HCT116 (cell line): ENCODE results near the gene CTXN2.

Source experiments
- EZH2 ChIP-seq: fragments of 200-600 bp; sonication (generic); IDR thresholded peaks from 2 replicates; pipeline ENCODE4 v1.6.1; 2017; ENCODE audit warnings: antibody characterized with exemption, mixed run types
- POLR2A ChIP-seq: IDR thresholded peaks from 2 replicates; pipeline ENCODE4 v1.7.0; 2011; ENCODE audit warnings: borderline replicate concordance; ENCODE audit not compliant: insufficient read depth, insufficient read length; ENCODE audit errors: extremely low read depth
- POLR2AphosphoS5 ChIP-seq: IDR thresholded peaks from 2 replicates; pipeline ENCODE4 v1.6.1; 2011; ENCODE audit warnings: mild to moderate bottlenecking, low read depth, low read length, moderate library complexity
- RAD21 ChIP-seq: IDR thresholded peaks from 2 replicates; pipeline ENCODE4 v1.6.1; 2012; ENCODE audit warnings: low read depth, mild to moderate bottlenecking
- REST ChIP-seq: IDR thresholded peaks from 2 replicates; pipeline ENCODE4 v1.6.1; 2012; ENCODE audit warnings: low read depth
- SIN3A ChIP-seq: IDR thresholded peaks from 2 replicates; pipeline ENCODE4 v1.6.1; 2012; ENCODE audit warnings: low read depth
- TF ChIP-seq, protein P1 (sequence below), 3 experiments: fragments of 200-600 bp in 1 of 3; sonication (generic) in 1 of 3; IDR thresholded peaks in 2 of 3; conservative IDR thresholded peaks in 1 of 3; 2 replicates each; pipeline ENCODE4 v1.5.1; 2012 to 2017; ENCODE audit warnings: low read depth in 2 of 3, low read length in 2 of 3, antibody characterized with exemption in 1 of 3, borderline replicate concordance in 1 of 3, control low read depth in 1 of 3, mild to moderate bottlenecking in 1 of 3, mixed read lengths in 1 of 3, mixed run types in 1 of 3, moderate library complexity in 1 of 3; ENCODE audit not compliant: insufficient read depth in 1 of 3
- TF ChIP-seq, protein P2 (sequence below): IDR thresholded peaks from 2 replicates; pipeline ENCODE4 v1.6.1; 2012

GRCh38 chr15:48144889-48145288 is 46.6 kb upstream of the CTXN2 start:
- TF ChIP-seq, protein P1, sequence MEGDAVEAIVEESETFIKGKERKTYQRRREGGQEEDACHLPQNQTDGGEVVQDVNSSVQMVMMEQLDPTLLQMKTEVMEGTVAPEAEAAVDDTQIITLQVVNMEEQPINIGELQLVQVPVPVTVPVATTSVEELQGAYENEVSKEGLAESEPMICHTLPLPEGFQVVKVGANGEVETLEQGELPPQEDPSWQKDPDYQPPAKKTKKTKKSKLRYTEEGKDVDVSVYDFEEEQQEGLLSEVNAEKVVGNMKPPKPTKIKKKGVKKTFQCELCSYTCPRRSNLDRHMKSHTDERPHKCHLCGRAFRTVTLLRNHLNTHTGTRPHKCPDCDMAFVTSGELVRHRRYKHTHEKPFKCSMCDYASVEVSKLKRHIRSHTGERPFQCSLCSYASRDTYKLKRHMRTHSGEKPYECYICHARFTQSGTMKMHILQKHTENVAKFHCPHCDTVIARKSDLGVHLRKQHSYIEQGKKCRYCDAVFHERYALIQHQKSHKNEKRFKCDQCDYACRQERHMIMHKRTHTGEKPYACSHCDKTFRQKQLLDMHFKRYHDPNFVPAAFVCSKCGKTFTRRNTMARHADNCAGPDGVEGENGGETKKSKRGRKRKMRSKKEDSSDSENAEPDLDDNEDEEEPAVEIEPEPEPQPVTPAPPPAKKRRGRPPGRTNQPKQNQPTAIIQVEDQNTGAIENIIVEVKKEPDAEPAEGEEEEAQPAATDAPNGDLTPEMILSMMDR (IDR thresholded peaks at IDR 0.05 in 2 of 3, conservative IDR thresholded peaks at IDR 0.05 in 1 of 3; ENCODE audit: borderline replicate concordance in 1 of 3, insufficient read depth in 1 of 3, low read depth in 2 of 3, low read length in 2 of 3), result no peak
- TF ChIP-seq EZH2 (no peak), SIN3A (no peak), POLR2AphosphoS5 (no peak), REST (no peak), RAD21 (no peak), POLR2A (no peak)
- TF ChIP-seq, protein P2, sequence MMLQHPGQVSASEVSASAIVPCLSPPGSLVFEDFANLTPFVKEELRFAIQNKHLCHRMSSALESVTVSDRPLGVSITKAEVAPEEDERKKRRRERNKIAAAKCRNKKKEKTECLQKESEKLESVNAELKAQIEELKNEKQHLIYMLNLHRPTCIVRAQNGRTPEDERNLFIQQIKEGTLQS, result no peak
